ENCODE data around the gene ZNF518B.

The ZNF518B gene

GRCh38 chr4:10462876-10463275, 5.7 kb upstream of the ZNF518B start:
- no peak overlapping the region for H3K4me3 ChIP-seq (ENCODE audit: insufficient read depth in 1 of 2, low read depth in 1 of 2, low read length in 2 of 2)
- whole genome bisulfite sequencing: 100% methylated on average over 4 of the region's 4 CpGs
- H3K36me3 ChIP-seq (ENCODE audit: control insufficient read depth in 1 of 2, insufficient read depth in 2 of 2, low read depth in 1 of 2, low read length in 2 of 2): no peaks in the 10 kb centered on the region
- no peak overlapping the region for H3K14ac ChIP-seq (ENCODE audit: low read length in 2 of 2)
- no peak overlapping the region for H3K4ac ChIP-seq (ENCODE audit: low read depth in 1 of 2, low read length in 2 of 2)
- no peak overlapping the region for H4K91ac ChIP-seq (ENCODE audit: low read length)
- H3K27me3 ChIP-seq (ENCODE audit: control insufficient read depth in 1 of 2, insufficient read depth in 1 of 2, low read length in 2 of 2): peaks cover 18 to 32% of the 10 kb centered on the region in 2 experiments
- H3K27ac ChIP-seq (ENCODE audit: low read length, poor library complexity, severe bottlenecking): no peak overlapping the region
- H2AFZ ChIP-seq (ENCODE audit: low read depth, low read length): no peak overlapping the region
- no peaks in the 10 kb centered on the region for H3K79me1 ChIP-seq (replicated peaks; ENCODE audit: low read length, poor library complexity, severe bottlenecking)
- no peak for DNase-seq
- no peak overlapping the region for H2BK5ac ChIP-seq (ENCODE audit: low read depth, low read length, poor library complexity, severe bottlenecking)
- H2BK12ac ChIP-seq (ENCODE audit: low read length in 2 of 2): no peak overlapping the region
- no peak overlapping the region for H2AK5ac ChIP-seq (ENCODE audit: low read length, severe bottlenecking)
- H3K9ac ChIP-seq (ENCODE audit: low read length): no peak overlapping the region
- H3K4me2 ChIP-seq (ENCODE audit: low read length, poor library complexity, severe bottlenecking): no peak overlapping the region
- no peak overlapping the region for H2BK120ac ChIP-seq (ENCODE audit: low read depth, low read length)
- no peak overlapping the region for H3K18ac ChIP-seq (ENCODE audit: low read depth in 1 of 2, low read length in 2 of 2)
- H2BK15ac ChIP-seq (ENCODE audit: low read depth, poor library complexity, severe bottlenecking): no peak overlapping the region
- no peak overlapping the region for H4K8ac ChIP-seq (ENCODE audit: low read length)
- no peak overlapping the region for H3K23ac ChIP-seq (ENCODE audit: low read length in 2 of 2)
- H3K9me3 ChIP-seq (ENCODE audit: control insufficient read depth, low read length): no peaks in the 10 kb centered on the region
- peaks cover 9% of the 10 kb centered on the region for H3K4me1 ChIP-seq (ENCODE audit: control insufficient read depth, insufficient read depth, low read depth, low read length)

GRCh38 chr4:10461850-10462400, 4.7 kb upstream of the ZNF518B start:
- H2AFZ ChIP-seq (ENCODE audit: low read depth, low read length): peak overlapping the region; percentile 75
- H2BK15ac ChIP-seq (ENCODE audit: low read depth, poor library complexity, severe bottlenecking): no peak overlapping the region
- H4K91ac ChIP-seq (ENCODE audit: low read length): no peak overlapping the region
- no peak overlapping the region for H3K23ac ChIP-seq (ENCODE audit: low read length in 2 of 2)
- no peak overlapping the region for H4K8ac ChIP-seq (ENCODE audit: low read length)
- no peaks in the 10 kb centered on the region for H3K36me3 ChIP-seq (ENCODE audit: control insufficient read depth in 1 of 2, insufficient read depth in 2 of 2, low read depth in 1 of 2, low read length in 2 of 2)
- H3K27me3 ChIP-seq (ENCODE audit: control insufficient read depth in 1 of 2, insufficient read depth in 1 of 2, low read length in 2 of 2): peaks cover 18 to 32% of the 10 kb centered on the region in 2 experiments
- WGBS: 51% methylated on average over 27 of the region's 27 CpGs
- no peak overlapping the region for H3K4me2 ChIP-seq (ENCODE audit: low read length, poor library complexity, severe bottlenecking)
- H2BK5ac ChIP-seq (ENCODE audit: low read depth, low read length, poor library complexity, severe bottlenecking): no peak overlapping the region
- peaks cover 2% of the 10 kb centered on the region for H3K79me1 ChIP-seq (replicated peaks; ENCODE audit: low read length, poor library complexity, severe bottlenecking)
- H3K14ac ChIP-seq (ENCODE audit: low read length in 2 of 2): no peak overlapping the region
- H3K4me1 ChIP-seq (ENCODE audit: control insufficient read depth, insufficient read depth, low read depth, low read length): peaks cover 12% of the 10 kb centered on the region
- H2AK5ac ChIP-seq (ENCODE audit: low read length, severe bottlenecking): no peak overlapping the region
- H3K18ac ChIP-seq (ENCODE audit: low read depth in 1 of 2, low read length in 2 of 2): no peak overlapping the region
- no peak overlapping the region for H2BK120ac ChIP-seq (ENCODE audit: low read depth, low read length)
- no peak overlapping the region for H3K4ac ChIP-seq (ENCODE audit: low read depth in 1 of 2, low read length in 2 of 2)
- H3K4me3 ChIP-seq (ENCODE audit: insufficient read depth in 1 of 2, low read depth in 1 of 2, low read length in 2 of 2): peak overlapping the region in 1 of 2 experiments; percentile 63
- H3K27ac ChIP-seq (ENCODE audit: low read length, poor library complexity, severe bottlenecking): no peak overlapping the region
- no peaks in the 10 kb centered on the region for H3K9me3 ChIP-seq (ENCODE audit: control insufficient read depth, low read length)
- no peak for DNase-seq
- no peak overlapping the region for H3K9ac ChIP-seq (ENCODE audit: low read length)
- no peak overlapping the region for H2BK12ac ChIP-seq (ENCODE audit: low read length in 2 of 2)

- Histone ChIP-seq H2BK12ac (ENCODE audit: low read length in 2 of 2) (peak overlapping the region in 1 of 2 experiments; percentile 18), H3K9ac (ENCODE audit: low read length) (no peak overlapping the region), H3K4me2 (ENCODE audit: low read length, poor library complexity, severe bottlenecking) (peak overlapping the region; percentile 76), H4K8ac (ENCODE audit: low read length) (peak overlapping the region; percentile 97), H2BK5ac (ENCODE audit: low read depth, low read length, poor library complexity, severe bottlenecking) (no peak overlapping the region), H3K79me1 (replicated peaks; ENCODE audit: low read length, poor library complexity, severe bottlenecking) (peaks cover 3% of the 10 kb centered on the region), H3K27ac (ENCODE audit: low read length, poor library complexity, severe bottlenecking) (no peak overlapping the region), H2AK5ac (ENCODE audit: low read length, severe bottlenecking) (no peak overlapping the region), H3K18ac (ENCODE audit: low read depth in 1 of 2, low read length in 2 of 2) (peak overlapping the region in 1 of 2 experiments; percentile 88), H3K23ac (ENCODE audit: low read length in 2 of 2) (peak overlapping the region in 1 of 2 experiments; percentile 63), H3K9me3 (ENCODE audit: control insufficient read depth, low read length) (no peaks in the 10 kb centered on the region), H3K27me3 (ENCODE audit: control insufficient read depth in 1 of 2, insufficient read depth in 1 of 2, low read length in 2 of 2) (peaks cover 18 to 32% of the 10 kb centered on the region in 2 experiments), H3K4ac (ENCODE audit: low read depth in 1 of 2, low read length in 2 of 2) (peak overlapping the region in 1 of 2 experiments; percentile 22), H3K14ac (ENCODE audit: low read length in 2 of 2) (peak overlapping the region in 1 of 2 experiments; percentile 49), H2AFZ (ENCODE audit: low read depth, low read length) (peak overlapping the region; percentile 84), H2BK120ac (ENCODE audit: low read depth, low read length) (no peak overlapping the region), H3K4me1 (ENCODE audit: control insufficient read depth, insufficient read depth, low read depth, low read length) (peaks cover 15% of the 10 kb centered on the region), H2BK15ac (ENCODE audit: low read depth, poor library complexity, severe bottlenecking) (no peak overlapping the region), H4K91ac (ENCODE audit: low read length) (no peak overlapping the region), H3K4me3 (ENCODE audit: insufficient read depth in 1 of 2, low read depth in 1 of 2, low read length in 2 of 2) (peak overlapping the region; percentile 22 to 63), H3K36me3 (ENCODE audit: control insufficient read depth in 1 of 2, insufficient read depth in 2 of 2, low read depth in 1 of 2, low read length in 2 of 2) (no peaks in the 10 kb centered on the region)
- 6% methylated on average over 70 of the region's 72 CpGs for WGBS
- DNase-seq: peak; percentile 62
Observed at GRCh38 chr4:10461091-10461849, 4.0 kb upstream of the ZNF518B start.

- Histone ChIP-seq H3K4me3 (ENCODE audit: insufficient read depth in 1 of 2, low read depth in 1 of 2, low read length in 2 of 2) (no peak overlapping the region), H4K8ac (ENCODE audit: low read length) (peak overlapping the region; percentile 97), H3K4me1 (ENCODE audit: control insufficient read depth, insufficient read depth, low read depth, low read length) (peaks cover 16% of the 10 kb centered on the region), H3K9me3 (ENCODE audit: control insufficient read depth, low read length) (no peaks in the 10 kb centered on the region), H2BK15ac (ENCODE audit: low read depth, poor library complexity, severe bottlenecking) (no peak overlapping the region), H2AFZ (ENCODE audit: low read depth, low read length) (no peak overlapping the region), H2BK120ac (ENCODE audit: low read depth, low read length) (no peak overlapping the region), H4K91ac (ENCODE audit: low read length) (no peak overlapping the region), H2AK5ac (ENCODE audit: low read length, severe bottlenecking) (no peak overlapping the region), H3K79me1 (replicated peaks; ENCODE audit: low read length, poor library complexity, severe bottlenecking) (peaks cover 4% of the 10 kb centered on the region), H3K14ac (ENCODE audit: low read length in 2 of 2) (no peak overlapping the region), H2BK12ac (ENCODE audit: low read length in 2 of 2) (no peak overlapping the region), H3K4ac (ENCODE audit: low read depth in 1 of 2, low read length in 2 of 2) (no peak overlapping the region), H3K36me3 (ENCODE audit: control insufficient read depth in 1 of 2, insufficient read depth in 2 of 2, low read depth in 1 of 2, low read length in 2 of 2) (no peaks in the 10 kb centered on the region), H3K27me3 (ENCODE audit: control insufficient read depth in 1 of 2, insufficient read depth in 1 of 2, low read length in 2 of 2) (peaks cover 18 to 32% of the 10 kb centered on the region in 2 experiments), H3K23ac (ENCODE audit: low read length in 2 of 2) (no peak overlapping the region), H3K18ac (ENCODE audit: low read depth in 1 of 2, low read length in 2 of 2) (no peak overlapping the region), H3K27ac (ENCODE audit: low read length, poor library complexity, severe bottlenecking) (no peak overlapping the region), H3K9ac (ENCODE audit: low read length) (no peak overlapping the region), H2BK5ac (ENCODE audit: low read depth, low read length, poor library complexity, severe bottlenecking) (no peak overlapping the region), H3K4me2 (ENCODE audit: low read length, poor library complexity, severe bottlenecking) (no peak overlapping the region)
- 93% methylated on average over 11 of the region's 11 CpGs for WGBS
- no peak for DNase-seq
Observed at GRCh38 chr4:10460313-10461047, 3.3 kb upstream of the ZNF518B start.

Measured in mesenchymal stem cell (in vitro differentiated cells and primary cell).